Measurements from ENCODE around the gene CCL24. TPM values are rescaled to one million over a fixed set of nuclear protein-coding genes. Genes with fewer than 3 reads are reported as not detected.
A peak's percentile ranks its signal among the peaks of the same experiment; 100 is the strongest.

Gene CCL24
- total and polyA plus RNA-seq, 10 of the 15 experiments (the other 5 are each of a cell fraction or from before 2014, with no cell fraction given): not detected

GRCh38 chr7:75806560-75807307 lies 6.9 kb downstream of the CCL24 start:
- in situ Hi-C loops (cut with MboI): no loop called here
- TF ChIP-seq RELB (IDR thresholded peaks at IDR 0.05; ENCODE audit: low read depth): no peak
- TF ChIP-seq CTCF (IDR thresholded peaks at IDR 0.05 in 2 of 3, conservative IDR thresholded peaks at IDR 0.05 in 1 of 3; ENCODE audit: control insufficient read depth in 2 of 3, extremely low read depth in 1 of 3, insufficient read depth in 1 of 3, low read depth in 3 of 3, low read length in 3 of 3): no peak
- TF ChIP-seq CBX5 (IDR thresholded peaks at IDR 0.05; ENCODE audit: low read depth): peak; percentile 66; the same call in 1 of the 2 replicates
- TF ChIP-seq ASH2L (IDR thresholded peaks at IDR 0.05; ENCODE audit: borderline replicate concordance, low read depth): no peak
- TF ChIP-seq RFX5 (IDR thresholded peaks at IDR 0.05; ENCODE audit: low read depth, low read length): no peak
- TF ChIP-seq POLR2AphosphoS5 (IDR thresholded peaks at IDR 0.05; ENCODE audit: low read length): no peak
- Histone ChIP-seq H4K20me1 (ENCODE audit: control insufficient read depth, insufficient read depth) (no peaks in the 10 kb centered on the region), H3K79me2 (ENCODE audit: control insufficient read depth, insufficient read depth, low read length) (no peaks in the 10 kb centered on the region), H3K36me3 (ENCODE audit: control insufficient read depth in 2 of 2, insufficient read depth in 2 of 2, low read length in 1 of 2) (no peaks in the 10 kb centered on the region), H3K4me2 (ENCODE audit: control insufficient read depth, insufficient read depth) (no peak overlapping the region), H3K4me3 (no peak overlapping the region), H3K9me3 (replicated peaks; ENCODE audit: control insufficient read depth, insufficient read depth, low read length) (peaks cover 5% of the 10 kb centered on the region; the same call in 2 of the 3 replicates), H3K27me3 (replicated peaks in 1 of 2; ENCODE audit: control insufficient read depth in 2 of 2, insufficient read depth in 2 of 2, low read length in 1 of 2) (no peaks in the 10 kb centered on the region), H2AFZ (ENCODE audit: control insufficient read depth, low read depth, low read length) (no peak overlapping the region), H3K9ac (ENCODE audit: control insufficient read depth, insufficient read depth, low read length) (no peak overlapping the region), H3K4me1 (ENCODE audit: control insufficient read depth, insufficient read depth, low read length) (no peaks in the 10 kb centered on the region), H3K27ac (ENCODE audit: control insufficient read depth, insufficient read depth) (no peak overlapping the region)
- ChIA-PET POLR2A (no interaction called here), RAD21 (ENCODE audit: unreplicated experiment) (no interaction called here), CTCF (no interaction called here), SMC1A (ENCODE audit: uncharacterized antibody, unreplicated experiment) (no interaction called here)
- BruUV-seq (replicated peaks): no TSS peak
- FAIRE-seq: no peak
- intact Hi-C loops (cut with micrococcal nuclease; ENCODE audit: unreplicated experiment): no loop called here
- DNase-seq (ENCODE audit: low read depth, low spot score): no peak
- WGBS (ENCODE audit: insufficient coverage, insufficient replicate concordance, low lambda C conversion rate, missing lambda C conversion rate): 83% methylated on average over 4 of the region's 4 CpGs
- no peak for ATAC-seq

Measured in GM12878 (cell line).